GM21381 (cell line): Measurements from ENCODE around the gene KREMEN2.
A peak's percentile ranks its signal among the peaks of the same experiment; 100 is the strongest.

Experiments used
- ATAC-seq: cut with Tn5 transposase; IDR thresholded peaks from one replicate; pipeline ENCODE4 v1.9.1; 2021; ENCODE audit warnings: mild to moderate bottlenecking, moderate library complexity; ENCODE audit not compliant: unreplicated experiment

Gene KREMEN2

DNA sequence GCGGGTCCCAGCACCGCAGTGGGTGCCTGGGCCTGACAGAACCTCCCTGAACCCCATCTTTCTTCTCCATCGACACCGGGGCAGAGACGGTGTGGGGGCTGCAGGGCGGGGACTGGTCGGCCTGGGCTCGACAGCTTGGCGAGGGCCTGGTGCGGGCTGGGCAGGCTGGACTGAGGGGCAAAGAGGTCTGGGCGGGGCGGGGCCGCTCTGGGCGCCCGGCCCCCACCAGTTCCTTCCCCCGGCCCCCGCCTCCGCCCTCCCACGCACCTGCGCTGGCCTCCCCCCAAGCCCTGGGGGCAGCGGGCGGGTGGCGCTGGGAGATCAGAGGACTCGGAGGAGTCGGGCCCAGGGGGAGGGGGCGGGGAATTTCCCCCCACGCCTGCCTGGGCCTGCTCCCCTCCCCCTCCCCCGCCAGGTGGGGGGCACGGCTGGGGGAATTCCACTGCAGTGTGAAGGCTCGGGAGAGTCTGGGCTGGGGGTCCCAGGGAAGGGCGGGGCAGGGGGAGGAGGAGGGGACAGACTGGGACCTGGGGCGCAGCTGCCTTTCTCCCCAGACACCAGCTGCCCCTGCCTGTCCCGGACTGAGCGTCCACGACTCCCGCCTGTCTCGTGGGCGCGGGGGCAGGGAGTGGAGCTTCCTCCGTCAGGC, 877 bp upstream of the KREMEN2 start:
- no peak for ATAC-seq

GRCh38 chr16:2964475-2965336, 631 bp downstream of the KREMEN2 start:
- no peak for ATAC-seq

DNA sequence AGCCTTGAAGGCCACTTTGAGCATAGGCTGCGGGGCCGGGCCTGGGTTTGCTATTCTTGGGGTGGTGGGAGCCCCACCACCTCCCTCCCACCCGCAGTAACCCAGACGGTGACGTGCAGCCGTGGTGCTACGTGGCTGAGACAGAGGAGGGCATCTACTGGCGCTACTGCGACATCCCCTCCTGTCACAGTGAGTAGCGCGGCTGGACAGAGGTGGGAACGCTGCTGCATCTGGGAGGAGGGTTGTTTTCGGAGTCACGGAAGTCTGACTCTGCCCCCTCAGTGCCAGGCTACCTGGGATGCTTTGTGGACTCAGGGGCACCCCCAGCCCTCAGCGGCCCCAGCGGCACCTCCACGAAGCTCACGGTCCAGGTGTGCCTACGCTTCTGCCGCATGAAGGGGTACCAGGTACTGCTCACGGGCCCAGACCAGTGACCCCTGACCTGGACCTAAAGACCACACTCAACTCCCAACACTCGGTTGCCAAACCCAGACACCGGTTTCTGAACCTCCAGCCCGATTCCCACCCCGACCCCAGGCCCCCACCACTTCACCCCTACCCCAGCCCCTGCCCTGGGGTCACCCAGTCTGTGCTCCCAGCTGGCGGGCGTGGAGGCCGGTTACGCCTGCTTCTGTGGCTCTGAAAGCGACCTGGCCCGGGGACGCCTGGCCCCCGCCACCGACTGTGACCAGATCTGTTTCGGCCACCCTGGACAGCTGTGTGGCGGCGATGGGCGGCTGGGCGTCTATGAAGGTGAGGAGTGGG, 2.1 kb downstream of the KREMEN2 start:
- no peak for ATAC-seq

DNA sequence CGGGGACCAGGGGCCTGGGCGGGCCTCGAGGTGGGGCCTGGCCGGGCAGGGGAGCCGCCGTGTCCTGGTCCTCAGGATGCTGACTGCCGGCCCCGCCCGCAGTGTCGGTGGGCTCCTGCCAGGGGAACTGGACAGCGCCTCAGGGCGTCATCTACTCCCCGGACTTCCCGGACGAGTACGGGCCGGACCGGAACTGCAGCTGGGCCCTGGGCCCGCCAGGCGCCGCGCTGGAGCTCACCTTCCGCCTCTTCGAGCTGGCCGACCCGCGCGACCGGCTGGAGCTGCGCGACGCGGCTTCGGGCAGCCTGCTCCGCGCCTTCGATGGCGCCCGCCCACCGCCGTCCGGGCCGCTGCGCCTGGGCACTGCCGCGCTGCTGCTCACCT, 2.7 kb downstream of the KREMEN2 start:
- ATAC-seq: no peak

DNA sequence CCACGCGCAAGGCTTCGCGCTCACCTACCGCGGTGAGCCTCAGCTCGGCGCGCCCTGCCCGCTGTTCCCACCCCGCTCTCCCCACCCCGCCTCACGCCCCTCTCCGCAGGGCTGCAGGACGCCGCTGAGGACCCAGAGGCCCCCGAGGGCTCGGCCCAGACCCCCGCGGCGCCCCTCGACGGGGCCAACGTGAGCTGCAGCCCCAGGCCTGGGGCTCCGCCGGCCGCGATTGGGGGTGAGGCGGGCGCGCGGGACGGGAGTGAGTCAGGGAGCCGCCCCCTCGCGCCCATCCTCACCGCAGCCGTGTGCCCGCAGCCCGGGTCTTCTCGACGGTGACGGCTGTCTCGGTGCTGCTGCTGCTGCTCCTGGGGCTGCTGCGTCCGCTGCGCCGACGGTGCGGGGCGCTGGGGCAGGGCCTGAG, 3.1 kb downstream of the KREMEN2 start:
- no peak for ATAC-seq

- ATAC-seq: no peak
Observed at GRCh38 chr16:2967721-2968161, 3.7 kb downstream of the KREMEN2 start.

DNA sequence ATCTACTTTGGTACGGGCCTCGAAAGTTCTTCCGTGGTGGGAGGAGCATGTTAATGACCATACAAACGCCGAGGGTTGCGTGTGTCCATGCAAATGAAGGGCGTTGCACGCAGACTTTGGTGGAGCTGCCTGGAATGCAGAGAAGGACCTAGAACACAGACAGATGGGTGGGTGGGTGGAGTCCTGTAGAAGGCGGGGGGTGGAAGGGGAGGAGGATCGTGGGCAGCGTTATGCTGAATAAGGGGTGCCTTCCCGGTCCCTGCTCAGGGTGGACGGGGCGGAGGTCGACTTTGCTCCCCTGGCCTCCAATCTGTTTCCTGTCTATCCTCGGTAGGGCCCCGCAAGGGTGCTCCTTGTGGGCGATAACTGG, 4.3 kb downstream of the KREMEN2 start:
- no peak for ATAC-seq

GRCh38 chr16:2968738-2969544, 4.9 kb downstream of the KREMEN2 start, which contains the start of gene PAQR4:
PAQR4 (plus strand) TSS chr16:2969348; CDS start chr16:2969675, 327 bp downstream.
- ATAC-seq: peak; percentile 76

DNA sequence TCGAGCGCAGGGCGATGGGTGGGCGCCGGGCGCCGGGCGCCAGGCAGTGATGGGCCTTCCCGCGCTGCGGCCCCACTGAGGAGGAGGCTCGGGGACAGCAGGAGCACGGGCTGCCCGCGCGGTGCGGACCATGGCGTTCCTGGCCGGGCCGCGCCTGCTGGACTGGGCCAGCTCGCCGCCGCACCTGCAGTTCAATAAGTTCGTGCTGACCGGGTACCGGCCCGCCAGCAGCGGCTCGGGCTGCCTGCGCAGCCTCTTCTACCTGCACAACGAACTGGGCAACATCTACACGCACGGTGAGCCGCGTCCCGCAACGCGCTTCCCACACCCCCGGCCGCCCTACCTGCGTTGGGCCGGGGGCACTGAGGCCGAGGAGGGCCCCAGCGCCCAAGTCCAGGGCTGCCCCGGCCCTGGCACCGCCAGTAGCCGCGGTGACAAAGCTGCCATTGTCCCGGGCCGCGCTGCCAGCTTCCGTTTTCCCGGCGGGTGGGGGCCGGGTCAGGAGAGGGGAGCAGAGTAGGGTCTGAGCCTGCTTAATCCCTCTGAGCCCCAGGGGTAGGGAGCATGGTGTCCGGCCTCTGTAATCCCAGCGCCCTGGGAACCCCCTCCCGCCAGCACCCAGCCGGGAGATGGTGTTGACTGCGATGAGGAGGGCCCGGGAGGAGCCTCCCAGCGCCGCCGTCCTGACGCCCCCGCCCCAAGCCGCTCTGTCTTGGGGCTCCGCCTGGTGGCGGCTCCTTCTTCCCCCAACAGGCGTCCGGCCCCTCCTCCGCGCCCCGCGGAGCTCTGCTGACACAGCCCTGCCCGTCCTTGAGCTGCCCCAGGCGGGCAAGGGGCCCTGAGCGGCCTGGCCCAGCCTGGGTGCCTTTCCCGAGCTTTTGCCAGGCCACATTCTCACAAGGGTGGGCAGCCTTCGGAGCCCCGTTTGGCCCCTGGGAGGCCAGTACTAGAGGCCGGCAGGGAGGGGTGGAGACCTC, 5.8 kb downstream of the KREMEN2 start:
- peak; percentile 15 for ATAC-seq

- ATAC-seq: no peak
Observed at GRCh38 chr16:2970563-2970962, 6.5 kb downstream of the KREMEN2 start.

DNA sequence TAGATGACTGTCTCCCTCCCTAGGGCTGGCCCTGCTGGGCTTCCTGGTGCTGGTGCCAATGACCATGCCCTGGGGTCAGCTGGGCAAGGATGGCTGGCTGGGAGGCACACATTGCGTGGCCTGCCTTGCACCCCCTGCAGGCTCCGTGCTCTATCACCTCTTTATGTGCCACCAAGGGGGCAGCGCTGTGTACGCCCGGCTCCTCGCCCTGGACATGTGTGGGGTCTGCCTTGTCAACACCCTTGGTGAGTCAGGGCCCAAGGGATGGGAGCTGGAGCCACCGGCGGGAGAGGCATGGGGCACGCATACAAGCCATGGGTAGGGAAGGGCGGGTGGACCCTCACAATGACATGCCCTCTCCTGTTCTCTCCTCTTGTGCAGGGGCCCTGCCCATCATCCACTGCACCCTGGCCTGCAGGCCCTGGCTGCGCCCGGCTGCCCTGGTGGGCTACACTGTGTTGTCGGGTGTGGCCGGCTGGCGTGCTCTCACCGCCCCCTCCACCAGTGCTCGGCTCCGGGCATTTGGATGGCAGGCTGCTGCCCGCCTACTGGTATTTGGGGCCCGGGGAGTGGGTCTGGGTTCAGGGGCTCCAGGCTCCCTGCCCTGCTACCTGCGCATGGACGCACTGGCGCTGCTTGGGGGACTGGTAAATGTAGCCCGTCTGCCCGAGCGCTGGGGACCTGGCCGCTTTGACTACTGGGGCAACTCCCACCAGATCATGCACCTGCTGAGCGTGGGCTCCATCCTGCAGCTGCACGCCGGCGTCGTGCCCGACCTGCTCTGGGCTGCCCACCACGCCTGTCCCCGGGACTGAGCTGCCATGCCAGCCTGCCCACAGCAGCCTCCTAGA, 7.3 kb downstream of the KREMEN2 start:
- ATAC-seq: no peak

GRCh38 chr16:2971985-2972784, 8.1 kb downstream of the KREMEN2 start:
- no peak for ATAC-seq

- no peak for ATAC-seq
Observed at GRCh38 chr16:2973093-2973492, 9.0 kb downstream of the KREMEN2 start.

DNA sequence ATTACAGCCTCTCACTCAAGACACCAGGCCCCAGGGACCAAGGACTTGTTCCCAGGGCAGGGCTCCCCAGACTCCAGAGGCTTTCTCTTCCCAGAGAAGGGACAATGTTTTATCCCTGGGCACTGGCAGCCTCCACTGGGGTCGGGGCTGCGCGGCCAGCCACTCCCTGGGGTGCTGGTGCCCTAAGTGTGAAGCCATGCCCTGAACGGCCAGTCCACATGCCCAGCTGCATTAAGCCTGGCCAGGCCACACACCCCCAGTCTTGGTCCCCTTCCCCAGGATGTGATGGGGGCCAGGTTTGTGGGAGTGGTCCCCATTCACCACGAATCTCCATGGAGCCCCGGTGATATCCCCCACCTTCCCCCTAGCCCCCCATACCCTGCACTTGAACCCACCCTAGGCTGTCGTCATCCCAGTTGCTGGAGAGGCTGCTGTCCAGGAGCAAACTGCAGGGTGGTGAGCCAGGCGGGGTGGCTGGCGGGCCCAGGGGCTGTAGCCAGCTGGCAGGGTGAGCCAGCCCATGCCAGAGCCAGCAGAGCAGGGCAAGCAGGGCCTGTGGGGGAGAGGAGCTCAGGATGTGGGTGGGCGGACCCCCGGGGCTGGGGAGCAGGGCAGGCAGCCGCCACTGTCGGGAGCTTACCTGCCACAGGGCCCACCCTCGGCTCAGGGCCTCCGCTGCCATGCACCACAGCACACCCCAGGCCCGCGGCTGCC, 9.7 kb downstream of the KREMEN2 start:
- ATAC-seq: no peak

- no peak for ATAC-seq
Observed at GRCh38 chr16:2974319-2975056, 10.4 kb downstream of the KREMEN2 start.

DNA sequence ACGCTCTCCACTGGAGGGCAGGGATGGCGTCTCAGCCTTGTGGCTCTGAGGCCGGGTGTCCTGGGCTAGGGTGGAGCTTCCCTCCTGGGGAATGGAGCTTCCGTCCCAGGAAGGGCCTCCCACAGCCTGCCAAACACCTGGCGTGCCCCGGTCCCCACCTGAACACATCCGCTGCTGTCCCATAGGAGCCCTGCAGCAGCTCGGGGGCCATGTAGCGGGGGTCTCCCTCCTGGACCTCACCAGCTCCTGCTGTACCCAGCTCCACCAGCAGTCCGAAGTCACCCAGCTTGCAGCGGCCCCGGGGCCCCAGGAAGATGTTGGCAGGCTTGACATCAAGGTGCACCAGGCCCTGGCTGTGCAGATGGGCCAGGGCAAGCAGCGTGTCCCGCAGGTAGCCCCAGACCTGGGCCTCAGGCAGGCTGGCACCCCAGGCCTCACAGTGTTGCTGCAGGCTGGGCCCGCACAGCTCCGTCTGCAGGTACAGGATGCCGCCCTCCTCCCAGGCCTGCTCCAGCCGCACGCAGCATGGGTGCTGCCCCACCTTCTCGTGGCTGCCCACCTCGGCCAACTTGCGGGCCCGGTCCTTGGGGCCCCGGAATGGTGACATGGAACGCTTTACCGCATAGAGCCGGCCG, 11.2 kb downstream of the KREMEN2 start:
- no peak for ATAC-seq
